Measurements from ENCODE around the gene ARPC5. TPM values are rescaled to one million over a fixed set of nuclear protein-coding genes. Genes with fewer than 3 reads are reported as not detected.

Gene ARPC5
- total and polyA plus RNA-seq, 2 donors (not counting 1 experiment from before 2014, with no cell fraction given), result 28.3 to 103 TPM

DNA sequence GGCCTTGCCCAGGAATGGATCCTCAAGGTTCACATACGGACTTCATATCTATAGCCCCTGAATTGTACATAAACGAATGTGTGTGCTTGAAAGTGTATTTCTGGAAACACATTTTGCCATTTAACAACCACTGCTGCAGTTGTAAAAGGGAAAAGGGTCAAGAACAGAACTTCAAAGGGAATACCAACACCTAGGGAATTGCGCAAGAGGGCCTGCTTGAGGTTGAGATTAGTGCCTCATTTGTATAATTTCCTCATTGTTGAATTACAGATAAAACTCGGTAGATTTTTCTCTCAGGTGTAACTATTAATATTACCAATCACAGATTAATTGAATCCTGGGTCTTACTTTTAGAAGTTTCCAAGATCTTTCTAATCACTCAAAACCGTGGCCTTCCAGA is 51.4 kb downstream of the ARPC5 start:
- intact Hi-C loops (cut with micrococcal nuclease), result no loop called here
- ATAC-seq (ENCODE audit: low read depth) (no peak), DNase-seq (no peak)
- Histone ChIP-seq H2AFZ (ENCODE audit: insufficient read depth, low read depth, low read length, poor library complexity, severe bottlenecking) (no peak overlapping the region), H3K4me3 (ENCODE audit: control extremely low read depth in 1 of 5, extremely low read depth in 1 of 5, insufficient read depth in 1 of 5, low read depth in 2 of 5, low read length in 4 of 5) (no peak overlapping the region), H3K79me2 (ENCODE audit: control insufficient read depth, insufficient read depth, low read length) (peaks cover 20% of the 10 kb centered on the region), H4K20me1 (ENCODE audit: control insufficient read depth, insufficient read depth, low read length, poor library complexity, severe bottlenecking) (no peaks in the 10 kb centered on the region), H3K4me1 (ENCODE audit: control insufficient read depth in 2 of 2, insufficient read depth in 2 of 2, low read length in 2 of 2) (peaks cover 36 to 44% of the 10 kb centered on the region in 2 donors), H3K9me3 (ENCODE audit: control extremely low read depth in 1 of 3, control insufficient read depth in 2 of 3, insufficient read depth in 1 of 3, low read length in 2 of 3) (no peaks in the 10 kb centered on the region), H3K4me2 (replicated peaks; ENCODE audit: low read depth, low read length, poor library complexity, severe bottlenecking) (no peak overlapping the region), H3K9ac (ENCODE audit: low read length) (no peak overlapping the region), H3K27me3 (replicated peaks in 1 of 4; ENCODE audit: control extremely low read depth in 1 of 4, control insufficient read depth in 3 of 4, insufficient read depth in 4 of 4, low read length in 3 of 4) (no peaks in the 10 kb centered on the region), H3K27ac (ENCODE audit: low read length in 2 of 2) (no peak overlapping the region), H3K36me3 (replicated peaks in 1 of 2; ENCODE audit: control extremely low read depth in 1 of 2, control insufficient read depth in 1 of 2, extremely low read depth in 1 of 2, insufficient read depth in 2 of 2, low read length in 1 of 2) (peaks cover 0 to 8% of the 10 kb centered on the region in 2 experiments)
- ChIA-PET POLR2A (no interaction called here), CTCF (no interaction called here)
- Mint-ChIP-seq H3K27me3 (no peaks in the 10 kb centered on the region), H3K4me3 (no peak overlapping the region), H3K4me1 (peaks cover 34% of the 10 kb centered on the region), H3K9me3 (ENCODE audit: insufficient read depth) (no peaks in the 10 kb centered on the region), H3K27ac (no peak overlapping the region)
- 100% methylated on average over 1 of the region's 5 CpGs for WGBS (ENCODE audit: insufficient coverage)
- TF ChIP-seq, protein P1, sequence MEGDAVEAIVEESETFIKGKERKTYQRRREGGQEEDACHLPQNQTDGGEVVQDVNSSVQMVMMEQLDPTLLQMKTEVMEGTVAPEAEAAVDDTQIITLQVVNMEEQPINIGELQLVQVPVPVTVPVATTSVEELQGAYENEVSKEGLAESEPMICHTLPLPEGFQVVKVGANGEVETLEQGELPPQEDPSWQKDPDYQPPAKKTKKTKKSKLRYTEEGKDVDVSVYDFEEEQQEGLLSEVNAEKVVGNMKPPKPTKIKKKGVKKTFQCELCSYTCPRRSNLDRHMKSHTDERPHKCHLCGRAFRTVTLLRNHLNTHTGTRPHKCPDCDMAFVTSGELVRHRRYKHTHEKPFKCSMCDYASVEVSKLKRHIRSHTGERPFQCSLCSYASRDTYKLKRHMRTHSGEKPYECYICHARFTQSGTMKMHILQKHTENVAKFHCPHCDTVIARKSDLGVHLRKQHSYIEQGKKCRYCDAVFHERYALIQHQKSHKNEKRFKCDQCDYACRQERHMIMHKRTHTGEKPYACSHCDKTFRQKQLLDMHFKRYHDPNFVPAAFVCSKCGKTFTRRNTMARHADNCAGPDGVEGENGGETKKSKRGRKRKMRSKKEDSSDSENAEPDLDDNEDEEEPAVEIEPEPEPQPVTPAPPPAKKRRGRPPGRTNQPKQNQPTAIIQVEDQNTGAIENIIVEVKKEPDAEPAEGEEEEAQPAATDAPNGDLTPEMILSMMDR (IDR thresholded peaks at IDR 0.05), result no peak
- TF ChIP-seq EZH2 (IDR thresholded peaks at IDR 0.05; ENCODE audit: borderline replicate concordance, insufficient read depth, low read depth, low read length, poor library complexity, severe bottlenecking), result no peak

DNA sequence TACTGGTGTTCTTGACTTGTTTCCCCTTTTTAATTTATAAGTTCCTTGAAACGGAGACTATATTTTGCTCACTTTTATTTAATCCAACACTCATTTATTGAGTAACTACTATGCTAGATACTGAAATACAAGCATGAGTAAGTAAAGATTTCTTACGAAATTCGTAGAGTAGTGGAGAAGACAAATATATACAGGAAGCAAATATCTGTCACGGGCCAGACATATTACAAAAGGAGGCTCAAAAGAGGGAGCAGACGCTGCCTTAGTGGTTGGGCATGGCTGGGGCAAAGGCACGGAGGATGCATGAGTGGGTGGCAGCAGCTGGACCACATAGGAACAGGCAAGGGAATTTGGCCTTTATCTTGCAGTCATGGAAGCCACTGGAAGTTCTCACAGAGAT is 52.1 kb downstream of the ARPC5 start:
- 86% methylated on average over 5 of the region's 6 CpGs for WGBS (ENCODE audit: insufficient coverage)
- H3K27me3 ChIP-seq (replicated peaks in 1 of 4; ENCODE audit: control extremely low read depth in 1 of 4, control insufficient read depth in 3 of 4, insufficient read depth in 4 of 4, low read length in 3 of 4), result no peaks in the 10 kb centered on the region
- no peaks in the 10 kb centered on the region for H3K9me3 Mint-ChIP-seq (ENCODE audit: insufficient read depth)
- H3K4me3 Mint-ChIP-seq, result no peak overlapping the region
- ATAC-seq (ENCODE audit: low read depth), result no peak
- intact Hi-C loops (cut with micrococcal nuclease), result no loop called here
- H3K9ac ChIP-seq (ENCODE audit: low read length), result no peak overlapping the region
- H3K27ac ChIP-seq (ENCODE audit: low read length in 2 of 2), result no peak overlapping the region
- no peak for DNase-seq
- ChIA-PET POLR2A (no interaction called here), CTCF (no interaction called here)
- H2AFZ ChIP-seq (ENCODE audit: insufficient read depth, low read depth, low read length, poor library complexity, severe bottlenecking), result no peak overlapping the region
- no peak overlapping the region for H3K4me2 ChIP-seq (replicated peaks; ENCODE audit: low read depth, low read length, poor library complexity, severe bottlenecking)
- peaks cover 0 to 8% of the 10 kb centered on the region in 2 experiments for H3K36me3 ChIP-seq (replicated peaks in 1 of 2; ENCODE audit: control extremely low read depth in 1 of 2, control insufficient read depth in 1 of 2, extremely low read depth in 1 of 2, insufficient read depth in 2 of 2, low read length in 1 of 2)
- H3K9me3 ChIP-seq (ENCODE audit: control extremely low read depth in 1 of 3, control insufficient read depth in 2 of 3, insufficient read depth in 1 of 3, low read length in 2 of 3), result no peaks in the 10 kb centered on the region
- peaks cover 29 to 37% of the 10 kb centered on the region in 2 donors for H3K4me1 ChIP-seq (ENCODE audit: control insufficient read depth in 2 of 2, insufficient read depth in 2 of 2, low read length in 2 of 2)
- H3K4me3 ChIP-seq (ENCODE audit: control extremely low read depth in 1 of 5, extremely low read depth in 1 of 5, insufficient read depth in 1 of 5, low read depth in 2 of 5, low read length in 4 of 5), result no peak overlapping the region
- TF ChIP-seq EZH2 (IDR thresholded peaks at IDR 0.05; ENCODE audit: borderline replicate concordance, insufficient read depth, low read depth, low read length, poor library complexity, severe bottlenecking), result no peak
- TF ChIP-seq, protein P1 (IDR thresholded peaks at IDR 0.05), result no peak
- no peaks in the 10 kb centered on the region for H4K20me1 ChIP-seq (ENCODE audit: control insufficient read depth, insufficient read depth, low read length, poor library complexity, severe bottlenecking)
- no peaks in the 10 kb centered on the region for H3K27me3 Mint-ChIP-seq
- no peak overlapping the region for H3K27ac Mint-ChIP-seq
- peaks cover 27% of the 10 kb centered on the region for H3K4me1 Mint-ChIP-seq
- H3K79me2 ChIP-seq (ENCODE audit: control insufficient read depth, insufficient read depth, low read length), result peaks cover 20% of the 10 kb centered on the region
